Measurements from ENCODE around the gene OR2G2.

OR2G2 gene, protein sequence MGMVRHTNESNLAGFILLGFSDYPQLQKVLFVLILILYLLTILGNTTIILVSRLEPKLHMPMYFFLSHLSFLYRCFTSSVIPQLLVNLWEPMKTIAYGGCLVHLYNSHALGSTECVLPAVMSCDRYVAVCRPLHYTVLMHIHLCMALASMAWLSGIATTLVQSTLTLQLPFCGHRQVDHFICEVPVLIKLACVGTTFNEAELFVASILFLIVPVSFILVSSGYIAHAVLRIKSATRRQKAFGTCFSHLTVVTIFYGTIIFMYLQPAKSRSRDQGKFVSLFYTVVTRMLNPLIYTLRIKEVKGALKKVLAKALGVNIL

DNA sequence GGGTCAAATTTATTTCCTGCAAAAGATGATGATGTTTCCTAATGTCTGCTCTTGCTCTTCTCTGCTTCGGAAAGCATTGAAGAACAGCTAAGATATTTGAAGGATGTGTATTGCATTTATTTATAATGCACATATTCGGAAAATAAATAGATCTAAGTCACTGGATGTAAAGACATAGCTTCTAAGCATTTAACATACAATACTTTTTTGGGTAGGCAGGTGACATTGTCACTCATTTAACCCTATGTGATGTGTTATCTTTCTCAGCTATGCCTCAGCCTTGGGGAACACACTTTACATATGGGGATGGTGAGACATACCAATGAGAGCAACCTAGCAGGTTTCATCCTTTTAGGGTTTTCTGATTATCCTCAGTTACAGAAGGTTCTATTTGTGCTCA, at the start of gene OR2G2:
TSS of gene OR2G2 (plus strand) at position 301 of the 400 bp plus-strand sequence. CDS start at position 301, 0 bp downstream.
- no peak for DNase-seq

DNA sequence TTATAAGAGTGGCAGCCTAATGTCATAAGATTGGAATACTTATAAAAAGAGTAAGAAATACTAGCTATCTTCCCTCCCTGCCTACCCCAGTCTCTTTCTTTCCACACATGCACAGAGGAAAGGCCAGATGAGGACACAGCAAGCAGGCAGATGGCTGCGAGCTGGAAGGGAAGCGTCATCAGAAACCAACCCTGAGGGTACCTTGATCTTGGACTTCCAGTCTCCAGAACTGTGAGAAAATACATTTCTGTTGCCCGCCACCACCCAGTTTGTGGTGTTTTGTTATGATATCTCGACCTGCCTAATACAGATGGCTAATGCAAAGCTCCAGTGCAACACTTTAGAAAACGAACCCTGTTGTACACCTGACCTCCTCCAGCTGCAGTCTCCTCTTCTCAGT, 49.6 kb upstream of the OR2G2 start:
- no peak for DNase-seq

DNA sequence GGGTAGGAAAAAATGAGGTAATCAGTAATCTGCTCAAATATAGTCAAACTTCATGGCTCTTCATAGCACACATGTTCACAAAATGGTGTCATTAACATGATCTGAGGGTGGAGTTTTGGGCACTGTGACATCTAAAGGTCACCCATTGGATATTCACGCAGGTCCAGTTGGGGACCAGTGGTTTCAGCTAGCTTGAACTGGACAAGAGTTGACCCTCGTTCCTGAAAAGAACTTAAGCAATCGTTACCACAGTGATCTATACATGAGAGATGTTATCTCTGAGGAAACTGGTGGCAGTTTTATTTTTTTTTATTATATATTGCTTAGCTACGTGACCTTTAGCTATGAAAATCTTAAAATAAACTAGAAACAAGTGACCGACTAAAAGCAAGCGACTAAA, 48.9 kb upstream of the OR2G2 start:
- DNase-seq, result no peak

DNA sequence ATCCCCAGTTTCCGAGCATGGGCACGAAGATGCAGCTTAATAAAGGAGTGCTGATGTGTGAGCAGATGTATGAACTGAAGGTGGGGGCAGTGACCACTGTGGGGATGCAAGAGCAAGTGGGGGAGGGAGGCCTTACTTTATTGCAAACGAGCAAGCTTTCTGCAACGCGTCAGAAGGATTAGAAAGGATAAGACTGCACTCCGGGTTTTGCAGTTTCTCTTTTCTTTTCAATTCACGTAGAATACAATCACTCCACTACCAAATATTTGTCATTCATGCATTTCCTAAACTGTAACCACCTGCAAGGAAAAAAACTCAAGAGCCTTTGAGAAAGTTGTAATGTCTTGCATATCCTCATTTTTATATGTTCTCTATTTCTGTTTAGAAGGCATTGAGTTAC, 47.6 kb upstream of the OR2G2 start:
- DNase-seq, result no peak

DNA sequence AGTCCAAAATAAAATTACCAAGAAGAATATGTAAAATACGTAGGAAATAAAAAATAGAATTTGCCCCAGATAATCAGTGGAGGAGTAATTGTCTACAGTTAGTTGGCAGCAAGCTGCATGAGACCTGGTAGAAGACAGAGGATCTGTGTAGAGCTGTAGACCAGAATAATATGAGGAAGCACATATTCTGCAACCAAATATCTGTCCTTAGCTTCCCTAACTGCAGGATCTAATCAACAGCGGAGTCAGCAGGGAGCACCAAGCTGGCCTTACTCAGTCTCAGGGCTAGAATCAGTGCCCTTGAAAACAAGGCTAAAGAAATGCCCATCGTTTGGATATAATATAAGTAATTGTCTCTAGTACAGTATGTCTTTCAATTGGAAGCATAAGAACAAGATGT, 45.3 kb upstream of the OR2G2 start:
- no peak for DNase-seq

DNA sequence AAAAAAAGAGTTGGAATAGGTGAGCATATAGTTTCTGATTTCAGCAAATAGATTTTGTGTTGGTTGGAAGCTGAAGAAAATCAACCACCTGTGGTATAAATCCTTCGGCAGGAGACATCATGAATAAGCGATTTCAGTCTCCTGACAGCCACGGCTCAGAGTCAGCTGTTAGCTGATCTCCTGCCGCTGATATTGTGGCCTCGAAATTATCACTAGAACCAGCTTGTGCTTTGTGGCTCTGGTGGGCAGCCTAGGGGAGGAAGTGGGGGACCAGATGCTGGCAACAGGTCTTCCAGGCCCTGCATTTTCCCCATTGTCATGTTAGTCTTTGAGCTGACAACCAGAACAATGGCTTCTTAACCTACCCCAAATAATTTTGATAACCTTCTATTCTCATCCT, 40.1 kb upstream of the OR2G2 start:
- DNase-seq, result no peak

DNA sequence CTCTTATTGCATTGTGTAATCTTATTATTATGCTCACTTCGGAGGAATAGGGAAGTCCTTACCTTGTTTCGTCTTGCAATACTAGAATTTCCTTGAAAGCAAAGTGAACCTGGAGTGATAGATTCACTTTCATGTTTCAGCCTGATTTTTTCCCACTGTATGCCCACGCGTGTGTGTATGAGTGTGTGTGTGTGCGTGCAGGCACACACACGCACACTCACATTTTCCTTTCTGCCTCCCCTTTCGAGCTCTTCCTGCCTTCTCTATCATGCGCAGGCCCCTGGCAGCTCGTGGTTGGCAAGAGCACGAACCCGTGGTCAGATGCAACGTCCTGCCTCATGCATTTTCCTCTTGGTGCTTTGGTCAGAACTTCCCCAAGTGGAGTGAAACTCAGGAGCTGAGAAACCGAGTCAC, 39.4 kb upstream of the OR2G2 start, which contains the start of gene GCSAML:
TSS of gene GCSAML (plus strand) at position 366 of the 414 bp plus-strand sequence. CDS start 58 bp downstream, outside the sequence.
- no peak for DNase-seq

DNA sequence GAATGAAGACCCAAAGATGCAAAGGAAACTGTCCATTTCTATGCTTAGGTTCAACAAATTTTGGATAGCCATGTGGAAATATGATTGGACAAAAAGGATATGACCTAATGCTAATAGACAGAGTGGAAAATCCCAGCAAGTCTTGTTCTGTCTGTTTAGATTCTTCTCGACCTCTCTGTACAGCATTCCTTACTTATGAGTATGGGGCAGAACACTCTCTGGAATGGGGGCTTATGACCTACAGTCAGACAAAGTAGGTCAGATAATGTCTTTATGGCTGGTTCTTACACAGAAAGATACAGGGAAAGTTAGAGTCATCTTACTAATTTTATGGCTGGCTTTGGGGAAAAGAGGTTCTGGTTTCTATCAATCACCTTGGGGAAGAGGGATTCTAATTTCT, 36.4 kb upstream of the OR2G2 start:
- DNase-seq, result no peak

DNA sequence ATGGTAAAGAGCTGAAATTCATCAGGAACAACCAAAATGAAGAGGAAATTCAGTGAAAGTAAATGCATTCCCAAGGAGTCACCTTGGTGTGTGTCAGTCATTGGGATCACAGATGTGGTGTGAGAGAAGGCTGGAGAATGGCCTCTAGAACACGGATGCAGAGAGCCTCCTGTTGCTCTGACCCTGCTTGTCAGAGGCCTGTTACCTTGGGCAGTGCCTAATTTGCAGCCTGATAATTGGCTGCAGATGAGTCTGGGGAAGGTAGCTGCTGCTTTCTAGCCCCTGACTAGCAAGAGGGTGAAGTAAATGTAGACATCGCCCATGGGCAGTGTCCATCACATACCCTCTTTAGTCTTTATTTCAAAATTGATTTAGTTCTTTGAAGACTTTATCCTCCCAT, 35.9 kb upstream of the OR2G2 start:
- DNase-seq, result no peak

DNA sequence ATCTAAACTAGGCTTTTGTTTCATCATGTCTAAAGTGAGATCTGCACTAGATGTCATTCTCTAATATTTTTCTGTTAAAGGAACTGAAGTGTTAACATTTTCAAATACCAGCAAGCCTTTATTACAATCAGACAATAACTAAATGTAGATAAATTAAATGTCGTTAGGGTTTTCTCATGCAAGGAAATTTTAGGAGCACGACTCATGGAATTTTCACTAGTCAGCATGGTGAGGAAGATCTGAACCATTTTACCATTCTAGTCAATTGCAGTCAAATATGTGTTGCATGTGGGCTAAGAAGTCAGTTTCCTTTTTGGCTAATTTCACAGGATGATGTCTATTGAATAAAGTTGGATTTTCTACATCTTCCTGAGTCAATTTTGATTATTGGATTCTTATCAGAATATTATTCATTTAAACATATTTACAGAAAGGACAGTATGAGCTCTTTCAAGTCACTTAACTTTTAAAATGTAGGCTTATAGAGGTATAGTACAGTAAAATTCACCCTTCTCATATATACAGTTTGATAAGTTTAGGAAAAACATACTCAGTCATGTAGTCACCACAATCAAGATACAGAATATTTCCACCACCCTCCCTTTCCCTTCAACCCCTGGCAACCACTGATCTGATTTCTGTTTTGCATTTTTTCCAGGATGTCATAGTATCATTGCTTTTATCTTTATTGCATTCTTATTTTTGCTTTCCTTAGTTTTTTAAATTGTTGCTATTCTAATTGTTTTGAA, 30.1 kb upstream of the OR2G2 start:
- DNase-seq, result no peak

DNA sequence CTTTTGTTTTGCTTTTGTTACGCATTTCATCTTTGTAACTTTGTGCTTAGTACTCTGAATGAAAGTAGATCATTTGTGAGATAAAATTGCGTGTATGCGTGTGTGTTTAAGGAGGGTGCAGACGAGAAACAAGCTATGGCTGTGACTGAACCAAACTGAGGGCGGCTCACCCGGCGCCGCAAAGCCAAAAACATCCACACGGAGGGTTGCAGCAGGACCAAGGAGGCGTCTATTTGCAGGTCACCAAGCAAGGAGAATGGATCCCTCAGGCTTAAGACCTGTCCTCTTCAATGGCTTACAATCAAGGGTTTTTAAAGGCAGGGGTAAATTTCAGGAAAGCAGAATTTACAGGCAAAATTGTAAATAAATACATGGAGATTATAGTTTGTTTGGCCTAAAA, 26.4 kb upstream of the OR2G2 start:
- no peak for DNase-seq

DNA sequence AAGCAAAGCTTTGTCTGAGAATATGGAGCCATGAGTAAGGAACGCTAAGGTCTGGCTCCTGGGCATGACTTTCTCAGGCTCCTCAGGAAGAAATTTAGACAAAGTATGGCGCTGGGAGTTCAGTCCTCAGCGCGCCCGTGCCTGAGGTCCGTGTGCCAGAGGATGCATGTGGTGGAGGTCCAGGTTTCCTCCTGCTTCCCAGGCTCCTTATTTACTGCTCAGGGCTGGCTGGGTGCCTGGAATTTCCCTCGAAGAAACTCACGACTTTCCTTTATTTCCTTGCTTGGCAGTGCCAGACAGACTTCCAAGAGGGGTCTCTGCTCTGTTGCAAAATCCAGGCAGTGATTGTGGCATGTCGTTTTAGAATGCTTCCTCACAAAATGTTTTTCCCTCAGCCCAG, 26.0 kb upstream of the OR2G2 start:
- DNase-seq, result no peak

DNA sequence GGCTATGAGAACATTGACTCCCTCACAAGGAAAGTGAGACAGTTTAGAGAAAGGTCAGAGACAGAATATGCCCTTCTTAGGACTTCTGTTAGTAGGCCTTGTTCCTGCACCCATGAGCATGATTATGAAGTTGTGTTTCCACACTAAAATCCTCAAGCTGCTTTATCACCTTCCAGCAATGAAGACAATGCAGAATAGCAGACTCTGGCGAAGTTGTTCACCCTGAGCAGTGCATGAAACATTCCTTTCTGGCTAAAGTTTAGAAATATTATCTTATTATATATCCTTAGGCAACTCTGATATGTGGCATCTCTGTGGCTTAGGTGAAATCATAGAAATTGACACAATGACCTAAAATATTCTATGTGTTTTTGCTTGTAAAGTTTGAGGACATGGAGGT, 13.9 kb upstream of the OR2G2 start:
- no peak for DNase-seq

DNA sequence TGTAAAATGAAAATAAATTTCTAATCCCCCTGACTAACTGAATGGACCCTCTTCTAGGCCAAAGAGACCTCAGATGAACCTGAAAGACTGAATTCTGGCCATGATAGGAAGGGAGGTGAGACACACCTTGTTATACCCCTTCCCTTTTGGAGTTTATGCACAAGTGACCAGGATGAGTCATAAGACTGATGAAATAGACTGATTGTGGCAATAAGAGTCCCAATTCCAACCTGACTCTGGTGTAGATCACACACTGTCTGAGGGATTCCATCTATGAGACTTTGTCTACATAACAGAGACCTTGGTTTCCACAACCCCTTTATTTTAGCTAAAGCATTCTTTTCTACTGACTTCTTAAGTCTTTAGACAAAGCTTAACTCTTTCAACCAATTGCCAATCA, 13.5 kb upstream of the OR2G2 start:
- DNase-seq, result no peak

DNA sequence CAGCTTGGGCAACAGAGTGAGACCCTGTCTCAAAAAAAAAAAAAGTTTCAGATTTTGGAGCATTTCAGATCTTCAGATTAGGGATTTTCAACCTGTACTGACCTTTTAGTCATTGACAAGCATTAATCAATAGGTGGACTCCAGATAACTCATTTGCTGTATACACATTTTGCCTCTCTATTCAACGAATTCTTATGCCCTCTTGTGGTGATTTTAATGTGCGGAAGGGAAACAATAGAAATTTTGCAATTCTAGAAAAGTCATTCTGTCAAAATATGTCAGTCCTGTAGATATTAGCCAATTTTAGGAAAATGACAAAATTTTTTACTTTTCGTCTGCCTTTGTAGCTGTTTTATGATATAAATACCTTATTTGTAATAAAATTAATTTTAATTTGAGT, 11.6 kb upstream of the OR2G2 start:
- no peak for DNase-seq

DNA sequence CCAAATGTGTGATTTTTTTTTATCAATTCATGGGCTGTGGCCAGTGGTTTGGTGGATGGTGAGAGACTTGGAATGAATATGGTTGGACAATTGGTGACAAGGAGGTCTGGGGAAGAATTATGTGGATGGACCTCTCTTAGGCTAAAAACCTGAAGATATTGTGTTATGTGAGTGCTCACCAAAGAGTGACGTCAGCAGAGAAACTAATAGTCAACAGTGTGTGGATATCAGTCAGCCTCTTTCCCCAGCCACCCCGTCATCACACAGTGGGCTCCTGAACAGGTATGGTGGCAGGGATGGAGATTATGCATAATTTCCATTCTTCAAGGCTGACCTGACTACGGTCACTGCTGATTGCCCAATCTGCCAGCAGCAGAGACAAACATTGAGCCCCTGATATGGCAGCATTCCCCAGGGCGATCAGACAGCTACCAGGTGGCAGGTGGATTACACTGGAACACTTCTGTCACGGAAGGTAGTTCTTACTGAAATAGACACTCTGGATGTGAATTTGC, 9.2 kb upstream of the OR2G2 start:
- no peak for DNase-seq

DNA sequence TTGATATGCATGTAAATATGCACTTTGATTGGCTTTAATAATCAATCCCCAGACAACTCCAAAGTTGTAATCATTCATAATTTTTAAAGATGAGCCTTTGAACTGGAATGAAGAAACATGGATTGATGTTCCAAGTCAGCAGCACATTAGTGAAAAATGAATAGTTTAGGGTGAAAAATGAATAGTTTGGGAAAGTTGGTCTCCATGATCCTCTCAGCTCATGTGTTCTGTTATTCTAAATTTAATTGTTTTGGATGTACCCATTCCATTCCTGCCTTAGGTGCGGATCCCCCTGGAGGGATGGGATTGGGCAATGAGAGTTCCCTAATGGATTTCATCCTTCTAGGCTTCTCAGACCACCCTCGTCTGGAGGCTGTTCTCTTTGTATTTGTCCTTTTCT, 17.1 kb downstream of the OR2G2 start, which contains the start of gene OR2G3:
TSS of gene OR2G3 (plus strand) at position 301 of the 400 bp plus-strand sequence. CDS start at position 301, 0 bp downstream.
- no peak for DNase-seq

DNA sequence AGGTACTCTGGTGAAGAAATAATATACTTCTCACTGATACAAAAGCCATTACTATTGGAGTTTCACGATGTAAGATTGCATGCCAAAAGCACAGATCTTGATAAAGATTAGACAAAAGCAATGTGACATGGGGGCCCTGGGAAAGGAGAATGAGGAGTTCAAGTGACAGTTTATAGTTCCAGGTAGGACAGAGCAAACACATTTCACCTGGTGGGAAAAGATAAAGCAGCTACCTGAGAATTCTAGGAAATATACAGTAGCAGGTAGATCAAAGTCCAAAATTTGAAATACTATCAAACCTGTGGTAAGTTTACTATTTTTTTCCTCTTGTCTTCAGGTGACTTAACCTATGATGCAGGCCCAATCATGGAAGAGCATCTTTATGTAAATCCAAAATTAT, 25.2 kb downstream of the OR2G2 start:
- no peak for DNase-seq

DNA sequence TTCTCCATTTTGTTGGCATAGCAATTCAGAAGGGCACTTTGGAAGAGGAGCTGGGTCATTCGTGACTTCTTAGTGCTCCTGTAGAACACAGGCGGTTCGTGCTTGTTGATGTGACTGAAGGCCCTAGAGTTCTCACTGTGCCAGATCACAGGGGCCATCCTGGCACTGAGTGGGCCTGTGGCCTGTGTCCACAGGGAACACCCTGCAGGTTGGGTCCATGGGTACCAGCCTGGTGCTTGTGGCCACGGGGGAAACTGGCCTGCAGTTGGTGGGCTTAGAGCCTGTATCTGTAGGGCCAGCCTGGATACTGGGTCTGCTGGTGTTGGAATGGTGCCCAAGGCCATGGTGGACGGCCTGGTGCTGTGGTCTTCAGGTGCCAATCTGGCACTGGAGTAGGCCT, 26.5 kb downstream of the OR2G2 start:
- no peak for DNase-seq

DNA sequence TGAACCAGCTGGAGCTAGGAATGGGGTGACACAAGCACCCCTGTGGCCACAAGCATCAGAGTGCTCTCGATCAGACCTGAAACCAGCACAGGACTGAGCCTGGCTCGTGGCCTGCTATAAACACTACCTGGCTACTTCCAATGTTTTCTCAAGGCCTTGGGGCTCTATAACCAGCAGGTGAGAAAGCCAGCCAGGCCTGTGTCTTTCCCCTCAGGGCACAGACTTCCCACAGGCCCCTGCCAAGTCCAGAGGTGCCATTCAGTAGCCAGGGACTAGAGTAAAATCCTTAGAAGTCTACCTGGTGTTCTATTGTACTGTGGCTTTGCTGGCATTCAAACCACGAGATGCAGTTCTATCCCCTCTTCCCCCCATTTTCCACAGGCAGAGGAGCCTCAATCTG, 39.8 kb downstream of the OR2G2 start:
- DNase-seq, result no peak

DNA sequence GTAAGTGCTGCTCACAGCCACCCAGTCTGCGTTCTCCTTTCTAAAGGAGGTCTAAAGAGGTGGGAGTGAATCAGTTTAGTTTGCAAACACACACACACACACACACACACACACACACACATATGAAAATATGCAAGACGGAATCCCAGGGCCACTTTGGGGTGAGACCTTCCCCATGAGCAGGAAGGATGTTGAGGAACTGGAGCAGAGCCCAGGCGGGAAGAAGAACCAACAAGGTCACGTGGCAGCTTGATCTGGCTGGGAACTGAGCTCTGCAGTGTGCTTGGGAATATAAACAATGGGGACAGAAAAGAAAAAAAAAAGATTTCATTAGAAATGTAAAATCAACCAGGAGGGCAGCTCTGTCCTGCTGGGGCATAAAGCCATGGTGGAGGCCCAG, 49.9 kb downstream of the OR2G2 start:
- DNase-seq, result no peak

DNA sequence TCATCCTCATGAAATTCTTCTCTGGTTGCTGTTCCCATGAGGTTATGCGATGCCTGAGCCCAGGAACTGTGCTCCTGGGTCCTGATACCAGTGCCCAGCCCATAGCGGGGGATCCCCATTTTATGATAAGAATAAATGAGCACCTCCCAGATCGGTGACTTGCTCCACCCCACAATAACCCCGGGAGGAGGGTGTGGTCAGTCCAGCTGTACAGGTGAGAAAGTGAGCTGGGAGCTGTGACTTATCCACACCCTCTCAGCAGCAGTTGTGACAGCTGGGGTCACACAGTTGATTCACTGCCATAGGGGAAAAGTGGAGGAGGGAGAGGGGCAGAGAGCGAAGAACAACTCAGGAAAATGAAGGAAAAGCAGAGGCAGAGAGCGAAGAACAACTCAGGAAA, 50.6 kb downstream of the OR2G2 start:
- DNase-seq, result no peak
